AG04450 (cell line): Measurements from ENCODE around the gene SEC23B. TPM values are rescaled to one million over a fixed set of nuclear protein-coding genes. Genes with fewer than 3 reads are reported as not detected.
"Not testable (repeated sequence)": the region's sequence is repeated elsewhere in the genome, so short reads cannot be mapped to it uniquely, and the experiment has no call there.

Source experiments
- CTCF ChIA-PET: fragments of 300-600, 350-600 bp; formaldehyde crosslinking; extraction: SDS; loops from one replicate; lab custom pipeline; 2022; ENCODE audit warnings: antibody characterized with exemption, inconsistent platforms; lab: Charles Lee
- POLR2A ChIA-PET: fragments of 350-600 bp; formaldehyde crosslinking; extraction: SDS; loops from one replicate; lab custom pipeline; 2021; ENCODE audit warnings: antibody characterized with exemption, inconsistent platforms; lab: Yijun Ruan, JAX
- DNase-seq: peaks from one replicate; pipeline ENCODE4 v3.0.0-alpha.2; 2011; ENCODE audit warnings: low read depth, low spot score
- H3K27ac ChIP-seq: one replicate; pipeline ENCODE4 v1.5.1; 2012; ENCODE audit warnings: low read depth, low read length, control low read depth
- H3K27me3 ChIP-seq: one replicate; pipeline ENCODE4 v1.6.0; 2012; ENCODE audit warnings: low read length; ENCODE audit not compliant: control insufficient read depth, insufficient read depth
- H3K4me3 ChIP-seq: 2 replicates; pipeline ENCODE4 v1.5.1; 2011; ENCODE audit warnings: mild to moderate bottlenecking, low read depth, low read length, control low read depth
- H3K9me3 ChIP-seq: 2 replicates; pipeline ENCODE4 v1.5.1; 2012; ENCODE audit warnings: low read length; ENCODE audit not compliant: control insufficient read depth, insufficient read depth
- CTCF ChIP-seq: IDR thresholded peaks from 2 replicates; pipeline ENCODE4 v1.5.1; 2011; ENCODE audit warnings: low read depth, low read length, control low read depth, inconsistent platforms
- polyA plus RNA-seq: library from polyadenylated mRNA; depleted of rRNA; stranded (reverse); fragments of >200 nt; gene quantifications from 2 replicates; pipeline ENCODE4 v1.2.3, GENCODE V29; 2011

The SEC23B gene
- polyA plus RNA-seq, 1 experiment: 58.2 TPM

GRCh38 chr20:18511571-18511970, 3.8 kb downstream of the SEC23B start:
- H3K9me3 ChIP-seq: no peaks in the 10 kb centered on the region
- ChIA-PET CTCF (no interaction called here), POLR2A (no interaction called here)

GRCh38 chr20:18513208-18513607, 5.5 kb downstream of the SEC23B start:
- H3K4me3 ChIP-seq: no peak overlapping the region
- H3K27ac ChIP-seq: no peak overlapping the region
- ChIA-PET POLR2A (no interaction called here), CTCF (no interaction called here)
- DNase-seq: no peak
- no peaks in the 10 kb centered on the region for H3K9me3 ChIP-seq
- TF ChIP-seq CTCF: no peak
- no peaks in the 10 kb centered on the region for H3K27me3 ChIP-seq

More at GRCh38 chr20:18511571-18511970, 3.8 kb downstream of the SEC23B start:
- TF ChIP-seq CTCF: no peak
- Histone ChIP-seq H3K4me3 (no peak overlapping the region), H3K27me3 (no peaks in the 10 kb centered on the region), H3K27ac (no peak overlapping the region)
- DNase-seq: no peak

GRCh38 chr20:18514127-18514526, 6.4 kb downstream of the SEC23B start:
- Histone ChIP-seq H3K9me3 (no peaks in the 10 kb centered on the region), H3K4me3 (no peak overlapping the region), H3K27me3 (no peaks in the 10 kb centered on the region), H3K27ac (no peak overlapping the region)
- no peak for DNase-seq
- TF ChIP-seq CTCF: no peak
- POLR2A ChIA-PET: no interaction called here
- CTCF ChIA-PET: no interaction called here

GRCh38 chr20:18515973-18516372, 8.2 kb downstream of the SEC23B start:
- Histone ChIP-seq H3K27ac (no peak overlapping the region), H3K9me3 (no peaks in the 10 kb centered on the region), H3K27me3 (no peaks in the 10 kb centered on the region), H3K4me3 (no peak overlapping the region)
- ChIA-PET POLR2A (no interaction called here), CTCF (interaction anchor here (0.7 kb wide), 1 partner anchor 1047 kb away, joined by 4 read pairs; no protein-coding TSS in a partner anchor)
- DNase-seq: no peak
- TF ChIP-seq CTCF: no peak

- H3K27ac ChIP-seq, H3K9me3 ChIP-seq, H3K27me3 ChIP-seq, CTCF ChIA-PET, H3K4me3 ChIP-seq, POLR2A ChIA-PET, DNase-seq: not testable (repeated sequence)
Measured at GRCh38 chr20:18522066-18522465, 14.3 kb downstream of the SEC23B start.

- Histone ChIP-seq H3K9me3 (no peaks in the 10 kb centered on the region), H3K27me3 (no peaks in the 10 kb centered on the region), H3K4me3 (no peak overlapping the region), H3K27ac (no peak overlapping the region)
- ChIA-PET POLR2A (no interaction called here), CTCF (interaction anchor here (0.6 kb wide), 1 partner anchor 49 kb away, joined by 6 read pairs; no protein-coding TSS in a partner anchor)
- DNase-seq: no peak
- no peak for TF ChIP-seq CTCF
Measured at GRCh38 chr20:18523066-18523465, 15.3 kb downstream of the SEC23B start.
